GM04503 (cell line): Measurements from ENCODE around the gene GATAD1.
"Not testable (repeated sequence)": the region's sequence is repeated elsewhere in the genome, so short reads cannot be mapped to it uniquely, and the experiment has no call there.

Experiments
- DNase-seq: peaks from one replicate; pipeline ENCODE4 v3.0.0-alpha.2; 2012; ENCODE audit warnings: low read depth

GATAD1 gene

GRCh38 chr7:92436612-92437445 is 10.5 kb upstream of the GATAD1 start:
- no peak for DNase-seq

GRCh38 chr7:92437956-92438491 is 9.3 kb upstream of the GATAD1 start:
- DNase-seq, result no peak

- not testable (repeated sequence) for DNase-seq
Measured at GRCh38 chr7:92442720-92443119, 4.6 kb upstream of the GATAD1 start.

DNA sequence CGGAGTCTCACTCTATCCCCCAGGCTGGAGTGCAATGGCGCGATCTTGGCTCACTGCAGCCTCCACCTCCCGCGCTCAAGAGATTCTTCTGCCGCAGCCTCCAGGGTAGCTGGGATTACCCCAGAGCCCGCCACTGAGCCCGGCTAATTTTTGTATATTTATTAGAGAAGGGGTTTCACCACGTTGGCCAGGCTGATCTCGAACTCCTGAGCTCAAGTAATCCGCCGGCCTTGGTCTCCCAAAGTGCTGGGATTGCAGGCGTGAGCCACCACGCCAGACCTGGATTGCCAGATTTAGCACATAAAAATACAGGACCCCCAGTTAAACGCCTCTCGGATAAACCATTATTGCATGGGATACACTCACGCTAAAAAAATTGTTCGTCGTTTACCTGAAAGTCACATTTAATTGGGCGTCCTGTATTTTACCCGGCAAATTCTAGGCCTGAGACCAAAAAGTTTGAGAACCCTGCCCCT is 375 bp upstream of the GATAD1 start:
- DNase-seq, result no peak

- peak; percentile 21 for DNase-seq
Measured at GRCh38 chr7:92448205-92448747, 994 bp downstream of the GATAD1 start.

DNA sequence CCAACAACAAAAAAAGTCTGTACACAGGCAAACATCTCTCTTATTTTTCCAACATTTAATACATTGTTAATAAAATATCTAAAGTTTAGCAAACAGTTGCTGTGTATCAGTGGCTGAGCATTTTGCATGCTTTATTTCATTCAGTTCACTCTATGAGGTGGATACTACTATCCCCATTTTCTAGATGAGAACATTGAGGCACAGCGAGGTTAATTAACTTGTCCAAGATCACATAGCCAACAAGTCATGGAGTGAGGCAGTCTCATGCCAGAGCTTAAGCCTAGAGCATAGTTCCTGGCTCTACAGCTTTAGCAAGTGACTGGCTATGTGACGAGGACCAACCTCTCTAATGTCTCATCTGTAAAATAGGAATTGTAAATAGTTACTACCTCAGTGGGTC is 4.4 kb downstream of the GATAD1 start:
- no peak for DNase-seq

- DNase-seq, result peak; percentile 27
Measured at GRCh38 chr7:92456236-92456635, 9.0 kb downstream of the GATAD1 start.

DNA sequence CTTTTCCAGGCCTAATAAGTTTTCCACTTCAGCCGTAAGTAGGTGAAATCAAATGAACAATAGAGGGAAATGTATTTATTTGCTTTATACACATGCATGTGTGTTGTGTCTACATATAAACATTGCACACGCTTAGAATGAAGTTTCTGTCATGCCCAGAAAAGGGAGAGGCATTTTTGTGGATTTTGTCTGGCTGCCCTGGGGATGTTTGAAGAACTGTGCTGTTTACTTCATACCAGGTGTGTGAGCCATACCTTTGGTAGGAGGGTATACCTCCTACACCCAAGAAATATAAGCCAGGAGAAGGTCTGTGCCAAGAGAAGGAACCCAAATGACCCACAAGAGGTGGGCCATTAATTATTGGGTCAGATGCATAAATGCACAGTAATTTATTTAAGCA is 12.8 kb downstream of the GATAD1 start:
- DNase-seq, result no peak

- no peak for DNase-seq
Measured at GRCh38 chr7:92460510-92460909, 13.2 kb downstream of the GATAD1 start.

GRCh38 chr7:92461027-92462003 is 14.0 kb downstream of the GATAD1 start:
- no peak for DNase-seq

DNA sequence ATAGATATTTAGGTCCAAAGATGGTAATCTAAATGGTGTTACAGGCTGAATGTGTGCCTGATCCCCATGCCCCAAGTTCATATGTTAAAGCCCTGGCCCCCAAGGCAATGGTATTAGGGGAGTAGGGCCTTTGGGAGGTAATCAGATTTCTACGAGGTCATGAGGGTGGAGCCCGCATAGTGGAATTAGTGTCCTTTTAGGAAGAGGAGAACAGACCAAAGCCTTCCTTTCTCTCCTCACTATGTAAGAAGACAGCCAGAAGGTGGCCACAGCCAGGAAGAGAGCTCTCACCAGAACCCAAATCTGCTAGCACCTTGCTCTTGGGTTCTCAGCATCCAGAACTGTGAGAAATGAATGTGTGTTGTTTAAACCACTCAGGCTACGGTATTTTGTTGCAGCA is 15.3 kb downstream of the GATAD1 start:
- DNase-seq, result no peak

DNA sequence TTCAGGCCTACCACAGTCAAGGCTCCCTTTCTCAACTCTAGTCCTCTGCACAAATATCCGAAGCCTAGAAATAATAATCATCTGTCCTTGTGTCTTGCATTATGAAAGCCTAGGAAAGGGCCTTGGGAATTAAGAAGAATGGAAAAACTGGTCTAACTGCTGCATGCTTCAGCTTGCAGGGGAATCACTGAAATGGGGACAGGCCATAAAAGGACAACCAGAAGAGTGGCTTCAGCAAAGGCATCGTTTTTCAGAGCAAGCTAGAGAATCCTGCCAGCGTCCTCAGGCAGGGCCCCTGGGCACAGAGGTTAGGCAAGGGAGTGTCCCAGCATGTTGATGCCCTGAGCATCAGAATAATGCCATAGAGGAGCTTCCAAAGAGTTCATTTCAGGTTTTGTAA is 17.2 kb downstream of the GATAD1 start:
- no peak for DNase-seq

DNA sequence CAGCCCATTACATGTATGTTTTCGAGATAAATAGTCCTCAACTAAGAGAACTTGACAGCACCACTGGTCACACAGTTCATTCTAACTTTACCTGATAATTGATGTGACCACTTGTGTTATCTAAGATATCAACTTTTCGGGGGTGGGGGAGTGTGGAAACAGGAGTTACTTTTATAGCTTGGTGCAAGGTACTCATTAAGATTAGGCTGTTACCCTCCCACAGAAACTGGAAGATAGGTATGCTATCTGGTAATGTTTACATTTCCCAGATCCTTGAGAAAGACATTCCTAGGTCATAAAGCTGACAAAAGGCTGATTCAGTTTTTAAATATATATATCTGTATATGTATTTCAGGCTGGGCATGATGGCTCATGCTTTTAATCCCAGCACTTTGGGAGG is 19.4 kb downstream of the GATAD1 start:
- no peak for DNase-seq

- not testable (repeated sequence) for DNase-seq
Measured at GRCh38 chr7:92468589-92468988, 21.3 kb downstream of the GATAD1 start.

DNA sequence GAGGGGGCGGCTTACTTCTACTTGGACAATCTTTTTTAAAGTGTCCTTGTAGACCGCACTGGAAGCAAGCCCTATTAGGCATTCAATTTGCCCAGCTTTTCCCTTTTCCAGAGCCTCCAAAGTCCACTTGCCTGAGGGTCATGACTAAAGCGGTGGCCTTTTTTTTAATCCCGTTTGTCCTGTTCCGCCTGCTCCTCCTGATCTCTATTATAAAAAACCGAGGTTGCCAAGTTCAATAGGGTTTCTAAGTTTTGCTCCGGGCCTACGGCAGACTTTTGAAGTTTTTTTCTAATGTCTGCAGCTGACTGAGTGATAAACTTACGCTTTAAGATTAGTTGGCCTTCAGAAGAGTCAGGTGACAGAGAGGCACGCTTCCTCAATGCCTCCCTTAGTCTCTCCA is 26.7 kb downstream of the GATAD1 start:
- DNase-seq, result not testable (repeated sequence)

- DNase-seq, result not testable (repeated sequence)
Measured at GRCh38 chr7:92475261-92475770, 28.0 kb downstream of the GATAD1 start.

DNA sequence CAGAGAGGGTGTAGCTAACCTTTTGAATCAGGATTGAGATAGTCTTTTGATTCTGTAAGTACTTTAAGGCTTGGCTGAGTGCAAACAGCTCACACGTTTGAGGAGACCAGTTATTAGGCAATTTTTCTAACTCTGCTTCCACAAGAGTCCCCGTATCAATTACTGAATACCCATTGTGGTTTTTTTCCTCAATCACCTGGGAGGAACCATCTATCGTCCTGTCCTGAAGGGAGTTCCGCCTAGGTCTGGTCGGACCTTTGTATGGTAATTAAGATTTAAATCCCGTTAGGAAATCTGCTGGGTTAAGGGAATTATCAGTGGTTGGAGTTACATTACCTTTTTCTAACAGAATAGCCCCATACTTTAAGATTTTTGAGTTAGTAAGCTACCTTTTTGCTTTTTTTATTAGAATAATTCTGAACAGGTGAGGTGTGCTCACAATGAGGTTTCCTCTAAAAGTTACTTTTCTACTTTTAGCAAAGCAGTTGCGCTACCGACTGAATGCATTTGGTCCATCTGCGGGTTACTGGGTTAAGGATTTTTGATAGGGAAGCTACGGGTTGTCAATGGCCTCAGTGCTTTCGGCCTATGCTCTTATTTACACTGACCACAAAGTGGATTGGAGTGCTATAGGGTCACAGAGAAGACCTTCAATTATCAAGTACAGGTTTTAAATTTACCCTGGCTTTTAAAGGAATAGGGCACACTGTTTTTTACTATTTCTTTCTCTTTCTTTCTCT is 28.7 kb downstream of the GATAD1 start:
- DNase-seq, result not testable (repeated sequence)

GRCh38 chr7:92477681-92478080 is 30.4 kb downstream of the GATAD1 start, which contains the start of gene ERVW-1:
Gene ERVW-1 (minus strand): TSS chr7:92477946. CDS start chr7:92470381, 7,565 bp downstream.
- DNase-seq, result not testable (repeated sequence)

GRCh38 chr7:92478095-92478494 is 30.8 kb downstream of the GATAD1 start:
- no peak for DNase-seq

DNA sequence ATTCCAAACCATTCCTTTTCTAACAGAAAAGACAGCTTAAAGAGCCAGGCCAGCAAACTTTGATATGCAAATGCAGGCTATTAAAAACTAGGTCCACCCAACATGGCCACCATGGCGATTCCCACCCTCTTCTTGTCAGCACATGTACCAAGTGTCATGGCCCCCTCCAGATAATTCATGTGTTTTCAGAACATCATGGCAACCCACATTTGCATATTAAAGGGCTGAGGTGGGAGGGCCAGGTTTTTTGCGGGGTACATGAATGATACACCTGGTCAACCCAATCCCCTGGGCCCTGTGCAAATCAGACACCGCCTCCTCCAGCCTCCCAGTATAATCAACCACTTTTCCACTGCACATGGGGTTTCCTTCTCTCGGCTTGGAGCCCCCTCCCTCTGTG is 31.4 kb downstream of the GATAD1 start:
- no peak for DNase-seq

DNA sequence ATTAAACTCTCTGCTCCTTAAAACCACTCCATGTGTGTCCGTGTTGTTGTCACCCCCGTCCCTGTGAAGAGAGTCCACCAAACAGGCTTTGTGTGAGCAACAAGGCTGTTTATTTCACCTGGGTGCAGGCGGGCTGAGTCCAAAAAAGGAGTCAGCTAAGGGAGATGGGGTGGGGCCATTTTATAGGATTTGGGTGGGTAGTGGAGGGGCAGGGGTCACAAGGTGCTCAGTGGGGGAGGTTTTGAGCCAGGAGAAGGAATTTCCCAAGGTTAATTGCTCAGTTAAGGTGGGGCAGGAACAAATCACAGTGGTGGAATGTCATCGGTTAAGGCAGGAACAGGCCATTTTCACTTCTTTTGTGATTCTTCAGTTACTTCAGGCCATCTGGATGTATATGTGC is 31.9 kb downstream of the GATAD1 start:
- not testable (repeated sequence) for DNase-seq
